K562 (cell line): ENCODE measurements around the gene MYO15A. TPM values are rescaled to one million over a fixed set of nuclear protein-coding genes. Genes with fewer than 3 reads are reported as not detected.

Source experiments
- ATAC-seq: fragments of 200-7000 bp; cut with Tn5 transposase; 3 replicates; pipeline ENCODE4 v1.9.1; 2020; ENCODE audit warnings: moderate library complexity
- BruUV-seq: library from RNA; stranded (reverse); fragments of 400-500 nt; replicated peaks from 2 replicates; lab custom pipeline; 2021; lab: Mats Ljungman, UMichigan
- CTCF ChIA-PET: fragments of 300-600 bp; formaldehyde crosslinking; extraction: SDS; loops from one replicate; lab custom pipeline; 2021; ENCODE audit warnings: low intra/inter-chr PET ratio; lab: Yijun Ruan, JAX
- POLR2A ChIA-PET: fragments of 300-600, 350-650 bp; sonication (Branson Sonifier 250); formaldehyde crosslinking; extraction: SDS; loops from one replicate; lab custom pipeline; 2021; ENCODE audit warnings: antibody characterized with exemption, inconsistent platforms; lab: Yijun Ruan, JAX
- DNase-seq, 4 experiments: peaks; one replicate each; pipeline versions ENCODE4 v3.0.0 to v3.0.0-alpha.2; 2011 to 2018; ENCODE audit warnings: low spot score in 3 of 4, mixed read lengths in 3 of 4; ENCODE audit errors: extremely low read depth in 1 of 4
- FAIRE-seq: peaks from 2 replicates; lab custom pipeline; 2011; peaks lifted over from hg19 to GRCh38; lab: Jason Lieb, UNC
- H2AFZ ChIP-seq: 2 replicates; pipeline ENCODE4 v1.6.0; 2011; ENCODE audit warnings: low read depth, low read length, control low read depth, inconsistent platforms
- H3K27ac ChIP-seq: fragments of 200-600 bp; 3 replicates; pipeline ENCODE4 v1.8.0; 2011; ENCODE audit warnings: low read depth, mild to moderate bottlenecking, control low read depth, inconsistent platforms, low read length, moderate library complexity, mixed read lengths; ENCODE audit errors: extremely low read depth
- H3K27me3 ChIP-seq, 2 experiments: fragments of 300-600 bp in 1 of 2; 2 replicates in 1 of 2; 3 replicates in 1 of 2; pipeline versions ENCODE4 v1.6.0 to v1.8.0; 2011; ENCODE audit warnings: inconsistent platforms in 2 of 2, low read length in 2 of 2, mild to moderate bottlenecking in 1 of 2, mixed read lengths in 1 of 2, moderate library complexity in 1 of 2; ENCODE audit not compliant: control insufficient read depth in 2 of 2, insufficient read depth in 2 of 2
- H3K36me3 ChIP-seq: fragments of 300-600 bp; 3 replicates; pipeline ENCODE4 v1.8.0; 2011; ENCODE audit warnings: mild to moderate bottlenecking, low read length, inconsistent platforms; ENCODE audit not compliant: control insufficient read depth, insufficient read depth
- H3K4me1 ChIP-seq, 2 experiments: fragments of 200-600 bp in 1 of 2; replicated peaks in 1 of 2; 2 replicates in 1 of 2; 3 replicates in 1 of 2; pipeline versions ENCODE4 v1.5.1 to v1.8.0; 2011; ENCODE audit warnings: inconsistent platforms in 2 of 2, low read length in 2 of 2, mild to moderate bottlenecking in 1 of 2, mixed read lengths in 1 of 2, moderate library complexity in 1 of 2; ENCODE audit not compliant: control insufficient read depth in 2 of 2, insufficient read depth in 2 of 2
- H3K4me2 ChIP-seq: 2 replicates; pipeline ENCODE4 v1.6.1; 2011; ENCODE audit warnings: low read length, control low read depth, inconsistent platforms, mixed read lengths; ENCODE audit not compliant: insufficient read depth
- H3K4me3 ChIP-seq: fragments of 200-600 bp; sonication (generic), shearing (Covaris generic); 2 replicates; pipeline ENCODE4 v1.5.1; 2016; ENCODE audit warnings: control low read depth, inconsistent platforms
- H3K79me2 ChIP-seq: fragments of 200-600 bp; 3 replicates; pipeline ENCODE4 v1.8.0; 2011; ENCODE audit warnings: low read length, inconsistent platforms; ENCODE audit not compliant: control insufficient read depth, insufficient read depth
- H3K9ac ChIP-seq, 2 experiments: 2 replicates each; pipeline versions ENCODE4 v1.6.0 to v1.6.1; 2011; ENCODE audit warnings: low read depth in 2 of 2, low read length in 2 of 2, control low read depth in 1 of 2, inconsistent platforms in 1 of 2, mild to moderate bottlenecking in 1 of 2, mixed read lengths in 1 of 2; ENCODE audit not compliant: insufficient read depth in 1 of 2
- H3K9me1 ChIP-seq: one replicate; pipeline ENCODE4 v1.6.0; 2011; ENCODE audit warnings: inconsistent platforms, mild to moderate bottlenecking, low read length, moderate library complexity; ENCODE audit not compliant: control insufficient read depth, insufficient read depth
- H3K9me3 ChIP-seq: replicated peaks from 2 replicates; pipeline ENCODE4 v1.5.1; 2011; ENCODE audit warnings: low read depth, low read length, inconsistent platforms; ENCODE audit not compliant: control insufficient read depth, insufficient read depth
- H4K20me1 ChIP-seq: replicated peaks from 2 replicates; pipeline ENCODE4 v1.6.1; 2011; ENCODE audit warnings: low read length, inconsistent platforms, mixed read lengths; ENCODE audit not compliant: control insufficient read depth, insufficient read depth
- MCM7 ChIP-seq, 2 experiments: fragments of 450-650 bp; IDR thresholded peaks; 2 replicates each; pipeline ENCODE4 v1.6.1; 2016 to 2018
- WGBS: fragments of 100-300 bp; shearing (Covaris generic); methylation state at CpG from one replicate; pipeline ENCODE4 v1.1.6; 2016; ENCODE audit warnings: low coverage, mixed read lengths; ENCODE audit not compliant: insufficient coverage; ENCODE audit errors: missing lambda C conversion rate; 5-methylcytosine and 5-hydroxymethylcytosine counted together
- in situ Hi-C: fragments of 300-500 bp; cut with MboI; formaldehyde crosslinking; loops from 4 replicates; pipeline ENCODE4 v1.15.0; 2018; ENCODE audit warnings: inconsistent platforms, mixed read lengths
- intact Hi-C: fragments of 100-400 bp; cut with micrococcal nuclease; formaldehyde crosslinking; loops from 2 replicates; pipeline ENCODE4 v1.14.2; 2022
- polyA plus RNA-seq, 8 experiments: library from polyadenylated mRNA; depleted of rRNA in 4 of 8; stranded (reverse) in 5 of 8; unstranded in 3 of 8; fragments of >200 nt; fragmentation: Nextera tagmentation in 2 of 8; fragmentation: Illumina TruSeq in 1 of 8; extraction: Ambion mirVana in 2 of 8; extraction: Trizol in 1 of 8; gene quantifications; 2 replicates each; pipeline versions ENCODE4 v1.2.1 to v1.2.3, GENCODE V29; 2011 to 2014; ENCODE audit warnings: inconsistent platforms in 1 of 8, missing spikeins in 1 of 8
- total RNA-seq, 7 experiments: library from RNA; depleted of rRNA in 6 of 7; stranded (reverse); fragments of >200 nt in 6 of 7; fragmentation: Illumina TruSeq in 2 of 7; extraction: Trizol in 2 of 7; gene quantifications; 2 replicates each; pipeline versions ENCODE4 v1.2.1 to v1.2.3, GENCODE V29; 2011 to 2021; ENCODE audit warnings: low replicate concordance in 1 of 7
- TF ChIP-seq, protein P1 (sequence below): fragments of 250-450 bp; sonication (Bioruptor Pico); IDR thresholded peaks from 2 replicates; pipeline ENCODE4 v1.5.0; 2021; ENCODE audit warnings: mild to moderate bottlenecking, borderline replicate concordance

Gene MYO15A
- total and polyA plus RNA-seq, 9 of the 15 experiments (the other 6 are each of a cell fraction or from before 2014, with no cell fraction given) = 0.05 to 0.88 (median 0.14) TPM; not detected in 1

DNA sequence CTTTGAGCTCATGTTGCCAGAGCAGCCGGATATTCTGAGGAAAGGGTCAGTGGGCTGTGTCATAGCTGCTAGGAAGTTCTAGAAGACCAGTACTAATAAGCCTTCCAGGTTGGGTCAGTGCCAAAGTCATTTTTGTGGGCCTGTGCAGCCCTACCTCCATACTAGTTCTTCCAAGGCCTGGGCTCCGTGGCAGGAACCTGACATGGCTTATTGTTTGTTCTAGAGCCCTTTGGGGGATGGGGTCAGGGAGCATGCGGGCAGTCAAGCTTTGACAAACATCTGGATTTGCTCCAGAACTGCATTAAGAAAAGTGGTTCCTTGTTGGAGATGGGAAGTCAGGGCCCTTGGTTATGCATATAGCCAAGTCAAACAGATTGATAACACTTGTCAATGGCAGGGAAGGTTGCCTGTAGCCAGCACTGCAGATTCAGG, 82.7 kb downstream of the MYO15A start:
- intact Hi-C loops (no loop called here), in situ Hi-C loops (no loop called here)
- no TSS peak for BruUV-seq
- no peaks in the 10 kb centered on the region for H3K9me1 ChIP-seq
- peaks cover 81% of the 10 kb centered on the region; the same call in 2 of the 3 replicates for H3K36me3 ChIP-seq
- CTCF ChIA-PET = no interaction called here
- peaks cover 33% of the 10 kb centered on the region for H4K20me1 ChIP-seq
- no peaks in the 10 kb centered on the region for H3K27me3 ChIP-seq
- H3K4me1 ChIP-seq = peaks cover 11 to 26% of the 10 kb centered on the region in 2 experiments; a peak in 4 of 5 replicates
- no peak overlapping the region; the same call in 2 of the 3 replicates for H3K27ac ChIP-seq
- POLR2A ChIA-PET = interaction anchor here (0.6 to 1.4 kb wide), 3 partner anchors 8 to 32 kb away, joined by 3 to 4 read pairs (median 3); no protein-coding TSS in a partner anchor
- no peak overlapping the region for H3K4me3 ChIP-seq
- H3K79me2 ChIP-seq = peaks cover 87% of the 10 kb centered on the region
- no peak for ATAC-seq
- FAIRE-seq = no peak
- H2AFZ ChIP-seq = no peak overlapping the region
- no peak for DNase-seq
- 59% methylated on average over 3 of the region's 3 CpGs for WGBS
- H3K9ac ChIP-seq = 0 out of 4 replicates have a peak overlapping the region, but pooled peaks of 1 of the 2 experiments have one; percentile 2
- H3K9me3 ChIP-seq = no peaks in the 10 kb centered on the region
- no peak overlapping the region for H3K4me2 ChIP-seq
- TF ChIP-seq MCM7 (IDR thresholded peaks at IDR 0.05) = no peak
- TF ChIP-seq, protein P1, sequence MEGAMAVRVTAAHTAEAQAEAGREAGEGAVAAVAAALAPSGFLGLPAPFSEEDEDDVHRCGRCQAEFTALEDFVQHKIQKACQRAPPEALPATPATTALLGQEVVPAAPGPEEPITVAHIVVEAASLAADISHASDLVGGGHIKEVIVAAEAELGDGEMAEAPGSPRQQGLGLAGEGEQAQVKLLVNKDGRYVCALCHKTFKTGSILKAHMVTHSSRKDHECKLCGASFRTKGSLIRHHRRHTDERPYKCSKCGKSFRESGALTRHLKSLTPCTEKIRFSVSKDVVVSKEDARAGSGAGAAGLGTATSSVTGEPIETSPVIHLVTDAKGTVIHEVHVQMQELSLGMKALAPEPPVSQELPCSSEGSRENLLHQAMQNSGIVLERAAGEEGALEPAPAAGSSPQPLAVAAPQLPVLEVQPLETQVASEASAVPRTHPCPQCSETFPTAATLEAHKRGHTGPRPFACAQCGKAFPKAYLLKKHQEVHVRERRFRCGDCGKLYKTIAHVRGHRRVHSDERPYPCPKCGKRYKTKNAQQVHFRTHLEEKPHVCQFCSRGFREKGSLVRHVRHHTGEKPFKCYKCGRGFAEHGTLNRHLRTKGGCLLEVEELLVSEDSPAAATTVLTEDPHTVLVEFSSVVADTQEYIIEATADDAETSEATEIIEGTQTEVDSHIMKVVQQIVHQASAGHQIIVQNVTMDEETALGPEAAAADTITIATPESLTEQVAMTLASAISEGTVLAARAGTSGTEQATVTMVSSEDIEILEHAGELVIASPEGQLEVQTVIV = no peak
